SKM-1 treated with dmso at 0.1 percent for 144 hours (cell line): ENCODE measurements around the gene YES1.
"Not testable (repeated sequence)": the region's sequence is repeated elsewhere in the genome, so short reads cannot be mapped to it uniquely, and the experiment has no call there.

Experiments
- DNase-seq: peaks from one replicate; lab custom pipeline; 2025; ENCODE audit not compliant: unreplicated experiment; lab: John Stamatoyannopoulos, UW

The YES1 gene

GRCh38 chr18:785242-785641 lies 26.8 kb downstream of the YES1 start:
- peak; percentile 55 for DNase-seq

GRCh38 chr18:784470-785172 lies 27.4 kb downstream of the YES1 start:
- DNase-seq, result no peak

GRCh38 chr18:778194-778927 lies 33.7 kb downstream of the YES1 start:
- no peak for DNase-seq

GRCh38 chr18:777021-777420 lies 35.0 kb downstream of the YES1 start:
- no peak for DNase-seq

- DNase-seq, result not testable (repeated sequence)
Measured at GRCh38 chr18:776044-776443, 36.0 kb downstream of the YES1 start.

- DNase-seq, result no peak
Measured at GRCh38 chr18:774811-775210, 37.2 kb downstream of the YES1 start.

GRCh38 chr18:773980-774624 lies 37.9 kb downstream of the YES1 start:
- no peak for DNase-seq

- DNase-seq, result no peak
Measured at GRCh38 chr18:770583-770961, 41.5 kb downstream of the YES1 start.

- no peak for DNase-seq
Measured at GRCh38 chr18:767961-768360, 44.1 kb downstream of the YES1 start.

GRCh38 chr18:767084-767882 lies 44.8 kb downstream of the YES1 start:
- DNase-seq, result no peak

- DNase-seq, result no peak
Measured at GRCh38 chr18:766550-766860, 45.5 kb downstream of the YES1 start.

GRCh38 chr18:765764-766549 lies 46.1 kb downstream of the YES1 start:
- DNase-seq, result no peak

- DNase-seq, result not testable (repeated sequence)
Measured at GRCh38 chr18:759864-760263, 52.2 kb downstream of the YES1 start.

- DNase-seq, result no peak
Measured at GRCh38 chr18:755506-755905, 56.5 kb downstream of the YES1 start.

GRCh38 chr18:754656-755055 lies 57.4 kb downstream of the YES1 start:
- DNase-seq, result no peak

GRCh38 chr18:750456-750855 lies 61.6 kb downstream of the YES1 start:
- DNase-seq, result no peak

GRCh38 chr18:744832-745597 lies 67.0 kb downstream of the YES1 start:
- DNase-seq, result no peak

- DNase-seq, result peak; percentile 35
Measured at GRCh38 chr18:741931-742512, 70.0 kb downstream of the YES1 start.

- DNase-seq, result no peak
Measured at GRCh38 chr18:732371-732770, 79.7 kb downstream of the YES1 start.

GRCh38 chr18:731185-731584 lies 80.9 kb downstream of the YES1 start:
- DNase-seq, result no peak
